CD14-positive monocyte (primary cell): Measurements from ENCODE around the gene EMSY. TPM values are rescaled to one million over a fixed set of nuclear protein-coding genes. Genes with fewer than 3 reads are reported as not detected.

ENCODE experiments used
- DNase-seq, 3 donors: peaks; one replicate each; pipeline ENCODE4 v3.0.0-alpha.2; 2011 to 2022
- H2AFZ ChIP-seq: 2 replicates; pipeline ENCODE4 v1.6.0; 2012; ENCODE audit warnings: mild to moderate bottlenecking, low read depth, low read length, inconsistent platforms; ENCODE audit not compliant: insufficient read depth, poor library complexity, severe bottlenecking
- H3K27ac ChIP-seq, 2 donors: 1 replicate in 1 of 2; 2 replicates in 1 of 2; pipeline ENCODE4 v1.5.1; 2012 to 2013; ENCODE audit warnings: low read length in 2 of 2, control low read depth in 1 of 2, inconsistent platforms in 1 of 2, low read depth in 1 of 2, mild to moderate bottlenecking in 1 of 2
- H3K27me3 ChIP-seq, 2 donors: one replicate each; pipeline versions ENCODE4 v1.6.0 to v1.6.1; 2011 to 2013; ENCODE audit warnings: low read length in 2 of 2; ENCODE audit not compliant: control insufficient read depth in 2 of 2, insufficient read depth in 2 of 2
- H3K36me3 ChIP-seq, 2 donors: replicated peaks in 1 of 2; 1 replicate in 1 of 2; 2 replicates in 1 of 2; pipeline versions ENCODE4 v1.5.1 to v1.6.1; 2012 to 2013; ENCODE audit warnings: low read length in 2 of 2, control low read depth in 1 of 2, inconsistent platforms in 1 of 2, mild to moderate bottlenecking in 1 of 2; ENCODE audit not compliant: insufficient read depth in 2 of 2, control insufficient read depth in 1 of 2
- H3K4me1 ChIP-seq, 2 donors: 1 replicate in 1 of 2; 2 replicates in 1 of 2; pipeline versions ENCODE4 v1.5.1 to v1.6.1; 2012 to 2013; ENCODE audit warnings: low read length in 2 of 2, control low read depth in 1 of 2, inconsistent platforms in 1 of 2, mild to moderate bottlenecking in 1 of 2, moderate library complexity in 1 of 2; ENCODE audit not compliant: insufficient read depth in 2 of 2, control insufficient read depth in 1 of 2
- H3K4me2 ChIP-seq: replicated peaks from 2 replicates; pipeline ENCODE3; 2012; ENCODE audit warnings: low read length, moderate library complexity, mild to moderate bottlenecking; ENCODE audit not compliant: poor library complexity, severe bottlenecking; ENCODE audit errors: extremely low read depth
- H3K4me3 ChIP-seq, 3 experiments: fragments of 200-600 bp in 1 of 3; sonication (generic) in 1 of 3; replicated peaks in 1 of 3; 1 replicate in 2 of 3; 2 replicates in 1 of 3; pipeline ENCODE4 v1.5.1; 2011 to 2013; ENCODE audit warnings: low read length in 3 of 3, mild to moderate bottlenecking in 3 of 3, control low read depth in 2 of 3, low read depth in 2 of 3, inconsistent platforms in 1 of 3, moderate library complexity in 1 of 3
- H3K79me2 ChIP-seq: 2 replicates; pipeline ENCODE4 v1.6.0; 2012; ENCODE audit warnings: mild to moderate bottlenecking, control low read depth, inconsistent platforms, low read length, moderate library complexity; ENCODE audit not compliant: insufficient read depth
- H3K9ac ChIP-seq: 2 replicates; pipeline ENCODE4 v1.6.0; 2017; ENCODE audit warnings: low read length, mild to moderate bottlenecking; ENCODE audit not compliant: insufficient read depth, poor library complexity, severe bottlenecking
- H3K9me3 ChIP-seq, 2 donors: replicated peaks in 1 of 2; 1 replicate in 1 of 2; 2 replicates in 1 of 2; pipeline versions ENCODE4 v1.5.1 to v1.6.1; 2012 to 2013; ENCODE audit warnings: low read length in 2 of 2, control low read depth in 1 of 2; ENCODE audit not compliant: control insufficient read depth in 1 of 2, insufficient read depth in 1 of 2
- H4K20me1 ChIP-seq: 2 replicates; pipeline ENCODE4 v1.6.0; 2012; ENCODE audit warnings: mild to moderate bottlenecking, low read length, control low read depth, moderate library complexity; ENCODE audit not compliant: insufficient read depth
- H3K27ac Mint-ChIP-seq, 7 donors: one replicate each; pipeline ENCODE4 v1.8.0; 2020; ENCODE audit warnings: mild to moderate bottlenecking in 7 of 7, mixed read lengths in 7 of 7, moderate library complexity in 6 of 7, inconsistent platforms in 2 of 7
- H3K27me3 Mint-ChIP-seq, 3 donors: one replicate each; pipeline ENCODE4 v1.8.0; 2021 to 2022; ENCODE audit warnings: low read depth in 3 of 3, mild to moderate bottlenecking in 3 of 3, mixed read lengths in 3 of 3, moderate library complexity in 3 of 3, inconsistent platforms in 1 of 3
- H3K36me3 Mint-ChIP-seq, 2 donors: one replicate each; pipeline ENCODE4 v1.8.0; 2020; ENCODE audit warnings: mixed read lengths in 2 of 2, inconsistent platforms in 1 of 2, mild to moderate bottlenecking in 1 of 2
- H3K4me1 Mint-ChIP-seq: one replicate; pipeline ENCODE4 v1.8.0; 2020; ENCODE audit warnings: mild to moderate bottlenecking, mixed read lengths
- H3K4me3 Mint-ChIP-seq, 2 donors: one replicate each; pipeline ENCODE4 v1.8.0; 2020; ENCODE audit warnings: mild to moderate bottlenecking in 2 of 2, mixed read lengths in 2 of 2, moderate library complexity in 1 of 2
- H3K9me3 Mint-ChIP-seq, 7 donors: one replicate each; pipeline ENCODE4 v1.8.0; 2020 to 2022; ENCODE audit warnings: mixed read lengths in 7 of 7, mild to moderate bottlenecking in 6 of 7, moderate library complexity in 6 of 7, inconsistent platforms in 2 of 7
- CTCF ChIP-seq: fragments of 200-600 bp; IDR thresholded peaks from one replicate; pipeline ENCODE4 v1.8.0; 2022; ENCODE audit warnings: antibody characterized with exemption, mild to moderate bottlenecking
- WGBS: methylation state at CpG from one replicate; pipeline ENCODE4 v1.1.5; 2013; ENCODE audit warnings: missing lambda C conversion rate; ENCODE audit not compliant: insufficient coverage; 5-methylcytosine and 5-hydroxymethylcytosine counted together
- intact Hi-C, 2 donors: fragments of 100-400 bp; cut with micrococcal nuclease; formaldehyde crosslinking; loops; one replicate each; pipeline versions ENCODE4 v1.15.0 to v1.15.1; 2023
- polyA plus RNA-seq, 3 donors: library from polyadenylated mRNA; depleted of rRNA in 1 of 3; unstranded in 2 of 3; stranded (reverse) in 1 of 3; fragments of 300-500 nt in 2 of 3; fragments of >200 nt in 1 of 3; fragmentation: Illumina TruSeq in 2 of 3; gene quantifications; 1 replicate in 2 of 3; 2 replicates in 1 of 3; pipeline ENCODE4 v1.2.3, GENCODE V29; 2012 to 2021

EMSY gene
- polyA plus RNA-seq, 3 donors, result 9.2 to 31.3 (median 9.4) TPM

- Mint-ChIP-seq H3K9me3 (peaks cover 0 to 2% (median 0%) of the 10 kb centered on the region in 7 donors), H3K27me3 (peaks cover 4 to 5% (median 4%) of the 10 kb centered on the region in 3 donors), H3K36me3 (no peaks in the 10 kb centered on the region), H3K27ac (no peak overlapping the region), H3K4me3 (no peak overlapping the region), H3K4me1 (no peaks in the 10 kb centered on the region)
- intact Hi-C loops, result no loop called here
- H3K79me2 ChIP-seq, result no peaks in the 10 kb centered on the region
- no peaks in the 10 kb centered on the region for H4K20me1 ChIP-seq
- no peaks in the 10 kb centered on the region for H3K4me1 ChIP-seq
- WGBS, result 0% methylated on average over 1 of the region's 3 CpGs
- no peaks in the 10 kb centered on the region for H3K9me3 ChIP-seq
- peak; percentile 56 for TF ChIP-seq CTCF
- no peaks in the 10 kb centered on the region for H3K36me3 ChIP-seq
- no peak overlapping the region for H3K4me3 ChIP-seq
- no peak overlapping the region for H3K9ac ChIP-seq
- DNase-seq, result peak in 2 of 3 donors; percentile 5 to 13
- H3K27me3 ChIP-seq, result no peaks in the 10 kb centered on the region
- no peak overlapping the region for H2AFZ ChIP-seq
- H3K27ac ChIP-seq, result no peak overlapping the region
- H3K4me2 ChIP-seq, result no peak overlapping the region
Observed at GRCh38 chr11:76419896-76420295, 24.9 kb upstream of the EMSY start.

- H3K4me1 ChIP-seq, result no peaks in the 10 kb centered on the region
- intact Hi-C loops, result no loop called here
- H3K27ac ChIP-seq, result no peak overlapping the region
- H3K27me3 ChIP-seq, result no peaks in the 10 kb centered on the region
- Mint-ChIP-seq H3K27ac (no peak overlapping the region), H3K4me3 (no peak overlapping the region), H3K36me3 (no peaks in the 10 kb centered on the region), H3K4me1 (no peaks in the 10 kb centered on the region), H3K9me3 (no peaks in the 10 kb centered on the region), H3K27me3 (peaks cover 4 to 11% (median 7%) of the 10 kb centered on the region in 3 donors)
- no peak overlapping the region for H3K4me2 ChIP-seq
- no peaks in the 10 kb centered on the region for H3K36me3 ChIP-seq
- H3K9ac ChIP-seq, result no peak overlapping the region
- no peak for TF ChIP-seq CTCF
- 86% methylated on average over 3 of the region's 3 CpGs for WGBS
- H3K9me3 ChIP-seq, result no peaks in the 10 kb centered on the region
- no peak overlapping the region for H2AFZ ChIP-seq
- no peak overlapping the region for H3K4me3 ChIP-seq
- DNase-seq, result no peak
- H3K79me2 ChIP-seq, result no peaks in the 10 kb centered on the region
- no peaks in the 10 kb centered on the region for H4K20me1 ChIP-seq
Observed at GRCh38 chr11:76424379-76424778, 20.4 kb upstream of the EMSY start.
